Measurements from ENCODE around the gene FKBP1B. TPM values are rescaled to one million over a fixed set of nuclear protein-coding genes. Genes with fewer than 3 reads are reported as not detected.
A peak's percentile ranks its signal among the peaks of the same experiment; 100 is the strongest.

FKBP1B gene
- total and polyA plus RNA-seq, 2 donors (not counting 3 experiments of a cell fraction or from before 2014, with no cell fraction given) = 12.9 to 40.2 TPM

GRCh38 chr2:24046930-24047702 is 2.4 kb upstream of the FKBP1B start, which contains the start of gene WDCP:
TSS of gene WDCP (minus strand) at chr2:24047391. CDS start at chr2:24039494, 7,897 bp downstream.
- intact Hi-C loops (cut with micrococcal nuclease) = loop anchor here (1.0 kb wide), 5 partner anchors 29 to 120 kb away; partner anchors contain the start of genes ATAD2B, SF3B6, TP53I3 and UBXN2A

GRCh38 chr2:24047703-24048033 is 1.9 kb upstream of the FKBP1B start:
- TF ChIP-seq MYC (IDR thresholded peaks at IDR 0.05; ENCODE audit: low read depth, low read length) (no peak), JUN (IDR thresholded peaks at IDR 0.05; ENCODE audit: borderline replicate concordance, insufficient read depth, insufficient read length, low read depth) (no peak), EZH2 (IDR thresholded peaks at IDR 0.05; ENCODE audit: borderline replicate concordance, low read depth, low read length, severe bottlenecking) (no peak), CTCF (IDR thresholded peaks at IDR 0.05; ENCODE audit: extremely low read depth in 1 of 2, insufficient read depth in 1 of 2, low read depth in 1 of 2, low read length in 2 of 2) (no peak), MAX (IDR thresholded peaks at IDR 0.05; ENCODE audit: insufficient read depth, insufficient read length) (no peak), GATA2 (IDR thresholded peaks at IDR 0.05; ENCODE audit: insufficient read depth, insufficient read length, low read depth, low read length) (no peak), POLR2A (IDR thresholded peaks at IDR 0.05; ENCODE audit: low read depth, low read length) (no peak)
- Histone ChIP-seq H3K4me2 (ENCODE audit: insufficient read depth, low read length) (no peak overlapping the region), H3K9me3 (replicated peaks; ENCODE audit: control insufficient read depth, insufficient read depth, low read length) (no peaks in the 10 kb centered on the region), H3K36me3 (ENCODE audit: control insufficient read depth in 2 of 2, extremely low read depth in 1 of 2, insufficient read depth in 2 of 2, low read length in 2 of 2) (no peaks in the 10 kb centered on the region), H3K9me1 (replicated peaks; ENCODE audit: control insufficient read depth, extremely low read depth, insufficient read depth, low read length) (no peaks in the 10 kb centered on the region), H3K27ac (ENCODE audit: insufficient read depth, low read depth, low read length) (no peak overlapping the region), H3K79me2 (ENCODE audit: control insufficient read depth, insufficient read depth, low read length) (peaks cover 22% of the 10 kb centered on the region), H3K27me3 (ENCODE audit: control insufficient read depth in 2 of 2, insufficient read depth in 2 of 2, low read length in 2 of 2) (no peaks in the 10 kb centered on the region), H4K20me1 (replicated peaks; ENCODE audit: control insufficient read depth, extremely low read depth, insufficient read depth, low read length) (no peaks in the 10 kb centered on the region), H3K4me3 (replicated peaks in 1 of 3; ENCODE audit: insufficient read depth in 1 of 3, low read depth in 1 of 3, low read length in 3 of 3) (no peak overlapping the region), H3K4me1 (ENCODE audit: control insufficient read depth, extremely low read depth, insufficient read depth, low read length) (peaks cover 23% of the 10 kb centered on the region), H3K9ac (replicated peaks; ENCODE audit: extremely low read depth, insufficient read depth, low read length) (no peak overlapping the region), H2AFZ (ENCODE audit: low read depth, low read length) (peak overlapping the region; percentile 82)
- ChIA-PET POLR2A (interaction anchor here (0.9 to 1.6 kb wide), 4 partner anchors 29 to 223 kb away, joined by 3 to 15 read pairs (median 7); partner anchors contain the start of genes ATAD2B and SF3B6), CTCF (interaction anchor here (0.6 to 1.8 kb wide), 13 partner anchors 11 to 223 kb away, joined by 3 to 14 read pairs (median 3); partner anchors contain the start of genes ATAD2B, SF3B6 and TP53I3)
- BruUV-seq (replicated peaks) = no TSS peak
- dilution Hi-C loops (cut with MboI; ENCODE audit: extremely low pct_ligation_motif_present, low sequenced_read_pairs) (no loop called here), intact Hi-C loops (cut with micrococcal nuclease) (loop anchor here (1.0 kb wide), 5 partner anchors 29 to 120 kb away; partner anchors contain the start of genes ATAD2B, SF3B6, TP53I3 and UBXN2A)
- FAIRE-seq (no peak), DNase-seq (ENCODE audit: low read depth, low spot score) (no peak)

More at GRCh38 chr2:24046930-24047702, 2.4 kb upstream of the FKBP1B start, which contains the start of gene WDCP:
- no peaks in the 10 kb centered on the region for H4K20me1 ChIP-seq (replicated peaks; ENCODE audit: control insufficient read depth, extremely low read depth, insufficient read depth, low read length)
- no TSS peak for BruUV-seq (replicated peaks)
- no peaks in the 10 kb centered on the region for H3K36me3 ChIP-seq (ENCODE audit: control insufficient read depth in 2 of 2, extremely low read depth in 1 of 2, insufficient read depth in 2 of 2, low read length in 2 of 2)
- DNase-seq (ENCODE audit: low read depth, low spot score) (peak; percentile 99), FAIRE-seq (peak; percentile 99)
- peaks cover 23% of the 10 kb centered on the region for H3K4me1 ChIP-seq (ENCODE audit: control insufficient read depth, extremely low read depth, insufficient read depth, low read length)
- H3K27me3 ChIP-seq (ENCODE audit: control insufficient read depth in 2 of 2, insufficient read depth in 2 of 2, low read length in 2 of 2) = no peaks in the 10 kb centered on the region
- H3K4me3 ChIP-seq (replicated peaks in 1 of 3; ENCODE audit: insufficient read depth in 1 of 3, low read depth in 1 of 3, low read length in 3 of 3) = peak within 1 kb of the TSS; percentile 89 to 95 (median 89)
- H3K9ac ChIP-seq (replicated peaks; ENCODE audit: extremely low read depth, insufficient read depth, low read length) = peak within 1 kb of the TSS; percentile 82
- POLR2A ChIA-PET = interaction anchor here (0.6 to 1.6 kb wide), 6 partner anchors 11 to 222 kb away, joined by 3 to 15 read pairs (median 6); partner anchors contain the start of genes ATAD2B and SF3B6
- TF ChIP-seq JUN (IDR thresholded peaks at IDR 0.05; ENCODE audit: borderline replicate concordance, insufficient read depth, insufficient read length, low read depth) (no peak), POLR2A (IDR thresholded peaks at IDR 0.05; ENCODE audit: low read depth, low read length) (peak; percentile 97), POLR2AphosphoS5 (IDR thresholded peaks at IDR 0.05; ENCODE audit: insufficient read depth, low read depth, low read length) (peak; percentile 92), MAX (IDR thresholded peaks at IDR 0.05; ENCODE audit: insufficient read depth, insufficient read length) (peak; percentile 1), MYC (IDR thresholded peaks at IDR 0.05; ENCODE audit: low read depth, low read length) (no peak)
- peaks cover 22% of the 10 kb centered on the region for H3K79me2 ChIP-seq (ENCODE audit: control insufficient read depth, insufficient read depth, low read length)
- dilution Hi-C loops (cut with MboI; ENCODE audit: extremely low pct_ligation_motif_present, low sequenced_read_pairs) = no loop called here
- H3K4me2 ChIP-seq (ENCODE audit: insufficient read depth, low read length) = peak within 1 kb of the TSS; percentile 80
- H3K9me3 ChIP-seq (replicated peaks; ENCODE audit: control insufficient read depth, insufficient read depth, low read length) = no peaks in the 10 kb centered on the region
- H3K27ac ChIP-seq (ENCODE audit: insufficient read depth, low read depth, low read length) = peak within 1 kb of the TSS; percentile 36
- H3K9me1 ChIP-seq (replicated peaks; ENCODE audit: control insufficient read depth, extremely low read depth, insufficient read depth, low read length) = no peaks in the 10 kb centered on the region
- peak within 1 kb of the TSS; percentile 90 for H2AFZ ChIP-seq (ENCODE audit: low read depth, low read length)
- CTCF ChIA-PET = interaction anchor here (0.6 to 1.8 kb wide), 13 partner anchors 12 to 222 kb away, joined by 3 to 14 read pairs (median 3); partner anchors contain the start of genes ATAD2B, SF3B6 and TP53I3
